Keratinocyte (primary cell): Measurements from ENCODE around the gene ADAM12. TPM values are rescaled to one million over a fixed set of nuclear protein-coding genes. Genes with fewer than 3 reads are reported as not detected.
"Not testable (repeated sequence)": the region's sequence is repeated elsewhere in the genome, so short reads cannot be mapped to it uniquely, and the experiment has no call there.

Experiments
- DNase-seq: peaks from one replicate; pipeline ENCODE4 v3.0.0-alpha.2; 2011; ENCODE audit warnings: low read depth, missing footprints, low spot score
- FAIRE-seq: peaks from 2 replicates; lab custom pipeline; 2011; peaks lifted over from hg19 to GRCh38; lab: Jason Lieb, UNC
- H2AFZ ChIP-seq: 2 replicates; pipeline ENCODE4 v1.6.0; 2012; ENCODE audit warnings: low read length, control low read depth, inconsistent platforms; ENCODE audit not compliant: control insufficient read depth
- H3K27ac ChIP-seq: 2 replicates; pipeline ENCODE4 v1.5.1; 2011; ENCODE audit warnings: low read length; ENCODE audit not compliant: control insufficient read depth, insufficient read depth
- H3K27me3 ChIP-seq: 3 replicates; pipeline ENCODE4 v1.6.0; 2011; ENCODE audit warnings: low read length; ENCODE audit not compliant: control insufficient read depth, insufficient read depth; ENCODE audit errors: extremely low read depth
- H3K36me3 ChIP-seq, 2 experiments: 2 replicates in 1 of 2; 3 replicates in 1 of 2; pipeline ENCODE4 v1.5.1; 2011; ENCODE audit warnings: low read length in 2 of 2, mild to moderate bottlenecking in 1 of 2; ENCODE audit not compliant: control insufficient read depth in 2 of 2, insufficient read depth in 2 of 2; ENCODE audit errors: extremely low read depth in 1 of 2
- H3K4me1 ChIP-seq: 3 replicates; pipeline ENCODE4 v1.5.1; 2011; ENCODE audit warnings: low read length; ENCODE audit not compliant: control insufficient read depth, insufficient read depth; ENCODE audit errors: extremely low read depth
- H3K4me2 ChIP-seq: 3 replicates; pipeline ENCODE4 v1.6.0; 2011; ENCODE audit warnings: low read depth, low read length; ENCODE audit not compliant: control insufficient read depth, insufficient read depth; ENCODE audit errors: extremely low read depth
- H3K4me3 ChIP-seq, 3 experiments: fragments of 200-600 bp in 1 of 3; sonication (generic) in 1 of 3; 2 replicates in 2 of 3; 3 replicates in 1 of 3; pipeline ENCODE4 v1.5.1; 2011 to 2016; ENCODE audit warnings: low read length in 3 of 3, mild to moderate bottlenecking in 3 of 3, control low read depth in 2 of 3, inconsistent platforms in 1 of 3, low read depth in 1 of 3, mixed read lengths in 1 of 3, mixed run types in 1 of 3, moderate library complexity in 1 of 3; ENCODE audit not compliant: control insufficient read depth in 2 of 3, insufficient read depth in 2 of 3; ENCODE audit errors: extremely low read depth in 1 of 3
- H3K79me2 ChIP-seq: 2 replicates; pipeline ENCODE4 v1.6.0; 2012; ENCODE audit warnings: low read length; ENCODE audit not compliant: control insufficient read depth, insufficient read depth
- H3K9ac ChIP-seq: 3 replicates; pipeline ENCODE4 v1.6.0; 2011; ENCODE audit warnings: low read length; ENCODE audit not compliant: control insufficient read depth, insufficient read depth; ENCODE audit errors: extremely low read depth
- H3K9me1 ChIP-seq: 3 replicates; pipeline ENCODE4 v1.6.0; 2011; ENCODE audit warnings: low read length; ENCODE audit not compliant: control insufficient read depth, insufficient read depth; ENCODE audit errors: extremely low read depth
- H3K9me3 ChIP-seq: 2 replicates; pipeline ENCODE4 v1.5.1; 2012; ENCODE audit warnings: low read depth, low read length; ENCODE audit not compliant: control insufficient read depth
- H4K20me1 ChIP-seq: 3 replicates; pipeline ENCODE4 v1.6.0; 2011; ENCODE audit warnings: low read length; ENCODE audit not compliant: control insufficient read depth, insufficient read depth; ENCODE audit errors: extremely low read depth
- CTCF ChIP-seq, 3 experiments: IDR thresholded peaks in 1 of 3; conservative IDR thresholded peaks in 1 of 3; optimal IDR thresholded peaks in 1 of 3; 2 replicates in 2 of 3; 3 replicates in 1 of 3; pipeline versions ENCODE3 to v1.5.1; 2011; ENCODE audit warnings: low read length in 3 of 3, mild to moderate bottlenecking in 3 of 3, moderate library complexity in 2 of 3, control low read depth in 1 of 3, inconsistent platforms in 1 of 3; ENCODE audit not compliant: insufficient read depth in 2 of 3; ENCODE audit errors: extremely low read depth in 1 of 3
- EZH2 ChIP-seq: IDR thresholded peaks from one replicate; pipeline ENCODE4 v1.6.1; 2012; ENCODE audit warnings: inconsistent platforms, mild to moderate bottlenecking, low read length, moderate library complexity
- dilution Hi-C: fragments of 300-500 bp; cut with MboI; formaldehyde crosslinking; loops from one replicate; pipeline ENCODE4 v1.7.0; 2020; ENCODE audit warnings: low sequenced_read_pairs; ENCODE audit not compliant: extremely low pct_ligation_motif_present
- polyA plus RNA-seq, 5 experiments: library from polyadenylated mRNA; depleted of rRNA in 3 of 5; stranded (reverse) in 3 of 5; stranded (forward) in 1 of 5; unstranded in 1 of 5; fragments of >200 nt; gene quantifications; 1 replicate in 1 of 5; 2 replicates in 3 of 5; 3 replicates in 1 of 5; pipeline versions ENCODE4 v1.2.1 to v1.2.3, GENCODE V29; 2011 to 2012; ENCODE audit warnings: missing spikeins in 2 of 5, low read depth in 1 of 5, low replicate concordance in 1 of 5

ADAM12 gene
- polyA plus RNA-seq, 1 donor (not counting 4 experiments of a cell fraction or from before 2014, with no cell fraction given), result 0.07 TPM

GRCh38 chr10:126380352-126381076 lies 7.8 kb downstream of the ADAM12 start:
- no peak for DNase-seq
- TF ChIP-seq EZH2 (no peak), CTCF (optimal IDR thresholded peaks at IDR 0.05 in 1 of 3, IDR thresholded peaks at IDR 0.05 in 1 of 3, conservative IDR thresholded peaks at IDR 0.05 in 1 of 3; ENCODE audit: extremely low read depth in 1 of 3, insufficient read depth in 2 of 3, low read length in 3 of 3) (no peak)
- no peaks in the 10 kb centered on the region for H4K20me1 ChIP-seq
- no peak for FAIRE-seq
- H3K79me2 ChIP-seq, result no peaks in the 10 kb centered on the region
- H3K36me3 ChIP-seq, result no peaks in the 10 kb centered on the region
- H3K9me3 ChIP-seq, result no peaks in the 10 kb centered on the region
- dilution Hi-C loops, result no loop called here
- H3K4me3 ChIP-seq, result no peak overlapping the region
- no peak overlapping the region for H2AFZ ChIP-seq
- no peak overlapping the region for H3K9ac ChIP-seq
- no peak overlapping the region for H3K27ac ChIP-seq
- no peaks in the 10 kb centered on the region for H3K4me1 ChIP-seq
- H3K4me2 ChIP-seq, result no peak overlapping the region
- no peaks in the 10 kb centered on the region for H3K27me3 ChIP-seq
- no peaks in the 10 kb centered on the region for H3K9me1 ChIP-seq

- H3K79me2 ChIP-seq, H3K9ac ChIP-seq, dilution Hi-C loops, H3K27ac ChIP-seq, DNase-seq, H3K27me3 ChIP-seq, H2AFZ ChIP-seq, H3K9me3 ChIP-seq, H3K36me3 ChIP-seq, H4K20me1 ChIP-seq, FAIRE-seq, H3K4me3 ChIP-seq, H3K4me1 ChIP-seq, H3K9me1 ChIP-seq, H3K4me2 ChIP-seq: not testable (repeated sequence)
Observed at GRCh38 chr10:126379166-126379565, 9.1 kb downstream of the ADAM12 start.

- no peaks in the 10 kb centered on the region for H3K27me3 ChIP-seq
- no peaks in the 10 kb centered on the region for H3K36me3 ChIP-seq
- FAIRE-seq (peak; percentile 29), DNase-seq (peak; percentile 9)
- no peak overlapping the region for H3K4me2 ChIP-seq
- no peak overlapping the region for H2AFZ ChIP-seq
- no peak overlapping the region for H3K27ac ChIP-seq
- H3K9me3 ChIP-seq, result no peaks in the 10 kb centered on the region
- no peaks in the 10 kb centered on the region for H3K4me1 ChIP-seq
- no peaks in the 10 kb centered on the region for H3K79me2 ChIP-seq
- H3K9ac ChIP-seq, result no peak overlapping the region
- TF ChIP-seq CTCF (optimal IDR thresholded peaks at IDR 0.05 in 1 of 3, IDR thresholded peaks at IDR 0.05 in 1 of 3, conservative IDR thresholded peaks at IDR 0.05 in 1 of 3; ENCODE audit: extremely low read depth in 1 of 3, insufficient read depth in 2 of 3, low read length in 3 of 3) (peak in 1 of 3 experiments; percentile 29), EZH2 (no peak)
- dilution Hi-C loops, result no loop called here
- no peaks in the 10 kb centered on the region for H4K20me1 ChIP-seq
- H3K9me1 ChIP-seq, result no peaks in the 10 kb centered on the region
- no peak overlapping the region for H3K4me3 ChIP-seq
Observed at GRCh38 chr10:126376956-126377355, 11.3 kb downstream of the ADAM12 start.
